Stomach (tissue), 9 donors: ENCODE data around the gene NSD1. TPM values are rescaled to one million over a fixed set of nuclear protein-coding genes. Genes with fewer than 3 reads are reported as not detected.

Experiments
- DNase-seq, 2 donors: peaks; one replicate each; pipeline versions ENCODE4 v3.0.0 to v3.0.0-alpha.2; 2013 to 2019
- H3K27ac ChIP-seq, 5 donors: fragments of 200-600 bp in 4 of 5; sonication (generic) in 4 of 5; one replicate each; pipeline ENCODE4 v1.5.1; 2013 to 2019; ENCODE audit warnings: mild to moderate bottlenecking in 1 of 5, moderate library complexity in 1 of 5
- H3K27me3 ChIP-seq, 3 donors: fragments of 200-600 bp; sonication (generic); one replicate each; pipeline ENCODE4 v1.5.1; 2017 to 2019; ENCODE audit warnings: mixed run types in 1 of 3
- H3K36me3 ChIP-seq, 4 donors: fragments of 200-600 bp; sonication (generic); 1 replicate in 3 of 4; 2 replicates in 1 of 4; pipeline ENCODE4 v1.5.1; 2016 to 2019
- H3K4me1 ChIP-seq, 4 donors: fragments of 200-600 bp; sonication (generic); one replicate each; pipeline ENCODE4 v1.5.1; 2016 to 2019
- H3K4me3 ChIP-seq, 4 donors: fragments of 200-600 bp; sonication (generic) in 3 of 4; one replicate each; pipeline ENCODE4 v1.5.1; 2016 to 2019; ENCODE audit warnings: mild to moderate bottlenecking in 1 of 4
- H3K9me3 ChIP-seq, 4 donors: fragments of 200-600 bp; sonication (generic); one replicate each; pipeline ENCODE4 v1.5.1; 2016 to 2019
- CTCF ChIP-seq, 7 experiments: fragments of 450-650 bp in 4 of 7; fragments of 200-600 bp in 3 of 7; sonication (generic) in 3 of 7; IDR thresholded peaks; one replicate each; pipeline ENCODE4 v1.5.1; 2016 to 2019; ENCODE audit warnings: antibody characterized with exemption in 7 of 7, control low read depth in 2 of 7, mild to moderate bottlenecking in 1 of 7
- EP300 ChIP-seq: sonication (generic); formaldehyde crosslinking; IDR thresholded peaks from one replicate; pipeline ENCODE4 v1.6.1; 2017; ENCODE audit warnings: antibody characterized with exemption
- POLR2A ChIP-seq, 4 donors: fragments of 450-650 bp; IDR thresholded peaks; one replicate each; pipeline ENCODE4 v1.6.1; 2016; ENCODE audit warnings: antibody characterized with exemption in 4 of 4, control low read depth in 2 of 4, mild to moderate bottlenecking in 1 of 4, moderate library complexity in 1 of 4
- POLR2AphosphoS5 ChIP-seq, 3 donors: sonication (generic); formaldehyde crosslinking; IDR thresholded peaks; one replicate each; pipeline ENCODE4 v1.6.1; 2016; ENCODE audit warnings: antibody characterized with exemption in 3 of 3
- WGBS, 5 donors: extraction: QIAGEN DNeasy Blood & Tissue Kit in 3 of 5; methylation state at CpG; one replicate each; pipeline versions ENCODE4 v1.1.5 to v1.1.7; 2013 to 2018; 5-methylcytosine and 5-hydroxymethylcytosine counted together
- intact Hi-C: fragments of 100-400 bp; cut with DNase I; formaldehyde crosslinking; loops from one replicate; pipeline ENCODE4 v1.15.1; 2023; ENCODE audit warnings: low total_unique reads
- polyA plus RNA-seq, 3 donors: library from polyadenylated mRNA; stranded (reverse); fragments of 200-250 nt; gene quantifications; one replicate each; pipeline ENCODE4 v1.2.3, GENCODE V29; 2013
- total RNA-seq, 5 donors: library from RNA; depleted of rRNA; stranded (reverse); fragments of >200 nt; gene quantifications; one replicate each; pipeline versions ENCODE4 v1.1.0 to v1.2.3, GENCODE V29; 2014 to 2016
- donor health status: healthy with polysubstance abuse.
- donor health status: Bipolar disorder and iron deficiency.
- donor health status: healthy.

The NSD1 gene
- total and polyA plus RNA-seq, 8 donors = 5.1 to 69.9 (median 23.5) TPM

- H3K27ac ChIP-seq = peak within 1 kb of the TSS; percentile 54 to 80 (median 70)
- peaks cover 0 to 29% (median 0%) of the 10 kb centered on the region in 3 donors for H3K27me3 ChIP-seq
- intact Hi-C loops = no loop called here
Observed at GRCh38 chr5:177086654-177087397, 46.7 kb upstream of the NSD1 start, which contains the start of gene FGFR4. FGFR4 (plus strand) TSS chr5:177086915; CDS start chr5:177089603, 2,688 bp downstream.

GRCh38 chr5:177087398-177088005 is 46.1 kb upstream of the NSD1 start:
- 14 to 36% (median 18%) methylated on average over 11 to 23 of the region's 23 CpGs for WGBS, 5 donors
- intact Hi-C loops = no loop called here

More at GRCh38 chr5:177086654-177087397, 46.7 kb upstream of the NSD1 start, which contains the start of gene FGFR4:
- peak; percentile 83 to 96 for DNase-seq
- Histone ChIP-seq H3K9me3 (no peaks in the 10 kb centered on the region), H3K4me1 (peaks cover 8 to 46% (median 39%) of the 10 kb centered on the region in 4 donors), H3K4me3 (peak within 1 kb of the TSS; percentile 50 to 56 (median 52)), H3K36me3 (peaks cover 0 to 11% (median 0%) of the 10 kb centered on the region in 4 donors)
- no peak for TF ChIP-seq EP300
- no peak for TF ChIP-seq POLR2A (IDR thresholded peaks at IDR 0.05)
- TF ChIP-seq POLR2AphosphoS5 (IDR thresholded peaks at IDR 0.05) = peak in 2 of 3 donors; percentile 24 to 31
- TF ChIP-seq CTCF (IDR thresholded peaks at IDR 0.05) = peak in 5 of 7 experiments; percentile 36 to 87 (median 61)
- WGBS, 5 donors = 0 to 5% (median 1%) methylated on average over 14 to 65 of the region's 68 CpGs

GRCh38 chr5:177089127-177089526 is 44.4 kb upstream of the NSD1 start:
- H3K27ac ChIP-seq = peak overlapping the region in 2 of 5 donors; percentile 55 to 56
- H3K4me1 ChIP-seq = peaks cover 8 to 49% (median 40%) of the 10 kb centered on the region in 4 donors
- 41 to 56% (median 47%) methylated on average over 5 of the region's 5 CpGs for WGBS, 5 donors
- intact Hi-C loops = no loop called here
- H3K9me3 ChIP-seq = no peaks in the 10 kb centered on the region
- peaks cover 0 to 24% (median 0%) of the 10 kb centered on the region in 3 donors for H3K27me3 ChIP-seq
- H3K36me3 ChIP-seq = peaks cover 0 to 28% (median 13%) of the 10 kb centered on the region in 4 donors
- H3K4me3 ChIP-seq = no peak overlapping the region
- no peak for TF ChIP-seq EP300
- TF ChIP-seq POLR2A (IDR thresholded peaks at IDR 0.05) = no peak
- no peak for TF ChIP-seq POLR2AphosphoS5 (IDR thresholded peaks at IDR 0.05)
- TF ChIP-seq CTCF (IDR thresholded peaks at IDR 0.05) = no peak
- no peak for DNase-seq

More at GRCh38 chr5:177087398-177088005, 46.1 kb upstream of the NSD1 start:
- no peak for DNase-seq
- Histone ChIP-seq H3K27me3 (peaks cover 0 to 29% (median 0%) of the 10 kb centered on the region in 3 donors), H3K9me3 (no peaks in the 10 kb centered on the region), H3K4me1 (peaks cover 8 to 46% (median 39%) of the 10 kb centered on the region in 4 donors), H3K4me3 (peak overlapping the region; percentile 50 to 56 (median 52)), H3K36me3 (peaks cover 0 to 16% (median 3%) of the 10 kb centered on the region in 4 donors), H3K27ac (peak overlapping the region; percentile 54 to 80 (median 70))
- no peak for TF ChIP-seq CTCF (IDR thresholded peaks at IDR 0.05)
- TF ChIP-seq EP300 = no peak
- TF ChIP-seq POLR2AphosphoS5 (IDR thresholded peaks at IDR 0.05) = no peak
- TF ChIP-seq POLR2A (IDR thresholded peaks at IDR 0.05) = no peak
